Colon (tissue), 2 donors: ENCODE measurements around the gene ERBB4.

Source experiments
- FAIRE-seq: peaks from 2 replicates; lab custom pipeline; 2012; peaks lifted over from hg19 to GRCh38; lab: Jason Lieb, UNC
- donor health status: control.
- donor health status: control.

Gene ERBB4

GRCh38 chr2:211404098-211404497 lies 1134.5 kb downstream of the ERBB4 start:
- no peak for FAIRE-seq

DNA sequence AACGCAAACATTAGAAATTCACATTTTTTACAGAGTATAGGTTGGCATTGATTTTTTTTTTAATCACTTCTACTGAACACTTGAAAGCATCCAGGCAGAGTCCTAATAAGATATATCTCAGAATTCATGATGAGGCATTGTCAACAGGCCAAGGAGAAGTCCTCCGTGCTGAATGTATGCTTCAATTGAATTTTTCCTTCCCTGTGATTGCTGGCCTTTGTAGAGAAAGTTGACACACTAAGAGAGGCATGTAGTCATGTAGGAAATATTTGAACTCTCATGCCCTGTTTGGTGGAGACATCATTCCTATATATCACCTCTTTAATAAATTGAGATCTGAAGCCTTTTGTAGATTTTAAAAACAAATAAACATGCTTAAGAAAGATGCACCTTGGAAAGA lies 1137.3 kb downstream of the ERBB4 start:
- FAIRE-seq = no peak

GRCh38 chr2:211397764-211398163 lies 1140.8 kb downstream of the ERBB4 start:
- FAIRE-seq = no peak

DNA sequence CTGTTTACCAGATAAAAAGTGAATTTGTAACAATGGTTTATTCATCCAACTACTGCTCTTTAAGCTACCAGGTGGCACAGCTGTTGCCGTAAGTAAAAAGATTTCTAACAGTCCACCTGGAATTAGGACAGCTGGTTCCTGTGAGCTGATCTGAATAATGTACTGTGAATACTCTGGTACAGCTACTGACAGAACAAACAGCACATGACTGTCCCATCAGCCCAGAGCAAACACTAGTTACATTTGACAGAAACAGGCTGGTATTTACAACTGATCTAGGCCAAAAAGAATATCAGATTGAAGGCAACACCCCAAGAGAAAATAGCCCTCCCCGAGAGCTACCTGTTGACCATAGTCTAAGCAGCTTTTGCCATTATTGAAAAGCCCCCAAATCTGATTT lies 1141.8 kb downstream of the ERBB4 start:
- no peak for FAIRE-seq

GRCh38 chr2:211391189-211391567 lies 1147.4 kb downstream of the ERBB4 start:
- FAIRE-seq = no peak

GRCh38 chr2:211390536-211391188 lies 1147.9 kb downstream of the ERBB4 start:
- FAIRE-seq = no peak

- FAIRE-seq = no peak
These were observed 1150.9 kb downstream of the ERBB4 start for GRCh38 chr2:211387734-211388133.

GRCh38 chr2:211380041-211380440 lies 1158.6 kb downstream of the ERBB4 start:
- FAIRE-seq = no peak

GRCh38 chr2:211376410-211376809 lies 1162.2 kb downstream of the ERBB4 start:
- no peak for FAIRE-seq

GRCh38 chr2:211373203-211373602 lies 1165.4 kb downstream of the ERBB4 start:
- no peak for FAIRE-seq

- FAIRE-seq = no peak
These were observed 1167.1 kb downstream of the ERBB4 start for GRCh38 chr2:211371465-211371864.

GRCh38 chr2:211368467-211368866 lies 1170.1 kb downstream of the ERBB4 start:
- FAIRE-seq = no peak

GRCh38 chr2:211367711-211368110 lies 1170.9 kb downstream of the ERBB4 start:
- FAIRE-seq = no peak

DNA sequence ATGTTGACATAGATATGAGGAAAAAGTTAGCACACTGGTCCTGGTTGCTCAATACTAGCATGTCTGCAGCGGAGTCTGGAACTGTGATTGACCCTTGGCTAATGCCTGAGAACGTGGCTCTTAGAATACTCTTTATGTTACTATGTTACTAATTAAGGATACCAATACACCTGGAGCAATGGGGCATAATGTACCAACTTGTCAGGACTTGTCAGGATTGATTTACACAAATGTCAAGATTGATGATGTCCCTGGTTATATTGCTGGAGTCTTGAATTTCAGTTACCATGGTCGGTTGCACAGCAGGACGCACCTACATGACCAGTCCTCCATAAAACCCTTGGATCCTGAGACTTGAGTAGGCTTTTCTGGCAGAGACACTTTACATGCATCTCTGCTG lies 1171.3 kb downstream of the ERBB4 start:
- FAIRE-seq = no peak

GRCh38 chr2:211364911-211365310 lies 1173.7 kb downstream of the ERBB4 start:
- no peak for FAIRE-seq

GRCh38 chr2:211361383-211361782 lies 1177.2 kb downstream of the ERBB4 start:
- FAIRE-seq = no peak

DNA sequence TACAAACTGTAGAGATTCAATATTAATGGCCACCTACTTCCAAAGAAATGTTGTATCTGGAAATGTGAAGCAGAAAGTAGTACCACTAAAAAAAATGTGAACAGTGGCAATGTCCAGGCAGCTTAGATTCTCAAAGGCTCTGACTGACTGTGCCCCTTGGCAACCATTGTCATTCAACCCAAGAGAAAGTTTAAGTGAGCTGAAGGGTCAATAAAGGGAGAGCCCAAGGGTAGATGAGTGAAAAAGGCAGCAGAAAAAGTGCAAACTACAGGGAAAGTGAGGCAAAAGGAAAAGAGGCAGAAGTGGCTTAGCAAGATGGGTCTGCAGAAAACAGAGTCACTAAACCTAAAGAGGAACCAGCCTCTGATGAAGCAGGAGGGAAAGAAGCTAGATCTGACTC lies 1179.3 kb downstream of the ERBB4 start:
- no peak for FAIRE-seq

GRCh38 chr2:211358504-211358903 lies 1180.1 kb downstream of the ERBB4 start:
- no peak for FAIRE-seq

DNA sequence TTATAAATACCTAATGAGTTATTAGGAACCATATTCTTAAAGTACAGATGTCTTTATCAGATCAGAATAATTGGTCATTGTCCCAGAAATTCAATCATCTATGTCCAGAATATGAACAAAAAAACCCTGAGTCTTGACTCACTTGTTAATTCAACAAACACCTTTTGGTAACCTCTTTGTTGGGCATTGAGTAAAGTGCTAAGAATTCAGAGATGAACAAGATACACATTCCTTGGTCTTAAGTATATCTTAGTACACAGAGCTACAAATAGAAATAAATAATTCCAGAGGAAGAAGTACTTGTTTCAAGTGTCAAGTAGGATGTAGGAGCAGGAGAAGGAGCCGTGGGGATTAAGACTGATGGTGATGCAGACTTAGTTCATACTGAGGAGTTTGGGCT lies 1184.1 kb downstream of the ERBB4 start:
- FAIRE-seq = no peak

GRCh38 chr2:211351987-211352386 lies 1186.6 kb downstream of the ERBB4 start:
- no peak for FAIRE-seq

- FAIRE-seq = no peak
These were observed 1189.6 kb downstream of the ERBB4 start for GRCh38 chr2:211349031-211349430.

- no peak for FAIRE-seq
These were observed 1191.3 kb downstream of the ERBB4 start for GRCh38 chr2:211347328-211347727.

GRCh38 chr2:211344289-211344688 lies 1194.3 kb downstream of the ERBB4 start:
- no peak for FAIRE-seq

DNA sequence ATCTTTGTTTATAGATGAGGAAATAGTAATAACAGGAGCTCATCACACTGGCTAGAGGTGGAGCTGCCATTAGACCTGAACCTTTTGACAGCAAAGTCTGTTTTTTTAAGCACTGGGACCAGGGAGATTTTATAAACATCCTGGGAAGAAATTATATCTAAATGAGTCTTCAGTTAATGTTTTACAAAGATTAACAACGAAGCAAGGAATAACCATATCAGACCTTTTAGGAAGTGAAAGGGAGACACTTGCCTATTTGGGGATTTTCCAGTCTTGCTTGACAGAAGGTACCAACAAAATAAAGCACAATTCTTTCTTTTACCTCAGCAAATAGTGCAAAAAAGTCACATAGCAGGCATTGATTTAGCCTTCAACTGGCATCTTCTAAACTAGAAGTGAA lies 1205.2 kb downstream of the ERBB4 start:
- FAIRE-seq = no peak

DNA sequence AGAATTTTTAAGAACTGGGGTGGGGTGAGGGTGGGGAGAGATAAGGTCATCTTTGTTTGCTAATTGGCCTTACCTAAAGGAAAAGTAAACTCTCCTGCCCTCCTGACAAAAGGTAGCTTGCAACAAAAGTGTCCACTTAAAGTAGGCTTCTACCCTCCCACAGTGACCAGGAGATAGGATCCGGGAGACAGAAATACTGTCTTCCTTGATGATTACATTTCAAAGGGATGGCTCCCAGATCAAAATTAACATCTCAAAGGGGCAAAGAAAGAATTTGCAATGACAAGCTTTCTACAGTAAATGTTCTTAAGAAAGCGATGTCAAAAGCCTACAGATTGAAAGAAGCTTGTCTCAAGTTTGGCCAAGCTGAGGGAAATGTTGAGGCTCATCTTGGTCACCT lies 1206.9 kb downstream of the ERBB4 start:
- no peak for FAIRE-seq
